Measurements from ENCODE around the gene ADIPOQ. TPM values are rescaled to one million over a fixed set of nuclear protein-coding genes. Genes with fewer than 3 reads are reported as not detected.
"Not testable (repeated sequence)": the region's sequence is repeated elsewhere in the genome, so short reads cannot be mapped to it uniquely, and the experiment has no call there.

Gene ADIPOQ
- total and polyA plus RNA-seq, 2 donors (not counting 1 experiment from before 2014, with no cell fraction given), result not detected

- TF ChIP-seq EZH2 (IDR thresholded peaks at IDR 0.05; ENCODE audit: borderline replicate concordance, insufficient read depth, low read depth, low read length, poor library complexity, severe bottlenecking), result no peak
- no peak for TF ChIP-seq CTCF (IDR thresholded peaks at IDR 0.05)
- Histone ChIP-seq H4K20me1 (ENCODE audit: control insufficient read depth, insufficient read depth, low read length, poor library complexity, severe bottlenecking) (no peaks in the 10 kb centered on the region), H2AFZ (ENCODE audit: insufficient read depth, low read depth, low read length, poor library complexity, severe bottlenecking) (peak overlapping the region; percentile 92), H3K36me3 (replicated peaks in 1 of 2; ENCODE audit: control extremely low read depth in 1 of 2, control insufficient read depth in 1 of 2, extremely low read depth in 1 of 2, insufficient read depth in 2 of 2, low read length in 1 of 2) (peaks cover 3 to 7% of the 10 kb centered on the region in 2 experiments), H3K79me2 (ENCODE audit: control insufficient read depth, insufficient read depth, low read length) (peaks cover 18% of the 10 kb centered on the region), H3K27me3 (replicated peaks in 1 of 4; ENCODE audit: control extremely low read depth in 1 of 4, control insufficient read depth in 3 of 4, insufficient read depth in 4 of 4, low read length in 3 of 4) (no peaks in the 10 kb centered on the region), H3K4me2 (replicated peaks; ENCODE audit: low read depth, low read length, poor library complexity, severe bottlenecking) (peak overlapping the region; percentile 86), H3K9me3 (ENCODE audit: control extremely low read depth in 1 of 3, control insufficient read depth in 2 of 3, insufficient read depth in 1 of 3, low read length in 2 of 3) (peaks cover 0 to 2% (median 0%) of the 10 kb centered on the region in 3 donors), H3K9ac (ENCODE audit: low read length) (peak overlapping the region; percentile 73), H3K4me3 (ENCODE audit: control extremely low read depth in 1 of 5, extremely low read depth in 1 of 5, insufficient read depth in 1 of 5, low read depth in 2 of 5, low read length in 4 of 5) (peak overlapping the region in 4 of 5 experiments; percentile 78 to 94 (median 90)), H3K27ac (ENCODE audit: low read length in 2 of 2) (peak overlapping the region; percentile 78 to 86), H3K4me1 (ENCODE audit: control insufficient read depth in 2 of 2, insufficient read depth in 2 of 2, low read length in 2 of 2) (peaks cover 15 to 19% of the 10 kb centered on the region in 2 donors)
- H3K4me1 Mint-ChIP-seq, result peaks cover 20% of the 10 kb centered on the region
- H3K4me3 Mint-ChIP-seq, result peak overlapping the region; percentile 99
- intact Hi-C loops (cut with micrococcal nuclease), result loop anchor here (5.0 kb wide), 2 partner anchors 35 to 190 kb away; no protein-coding TSS in a partner anchor
- DNase-seq (no peak), ATAC-seq (ENCODE audit: low read depth) (no peak)
- H3K27me3 Mint-ChIP-seq, result no peaks in the 10 kb centered on the region
- ChIA-PET CTCF (interaction anchor here (1.8 to 5.8 kb wide), 2 partner anchors 13 to 190 kb away, joined by 7 to 25 read pairs; no protein-coding TSS in a partner anchor), POLR2A (interaction anchor here (0.6 to 2.8 kb wide), 3 partner anchors 24 to 260 kb away, joined by 4 to 16 read pairs (median 5); partner anchors contain the start of gene EIF4A2)
- H3K9me3 Mint-ChIP-seq (ENCODE audit: insufficient read depth), result no peaks in the 10 kb centered on the region
- peak overlapping the region; percentile 97 for H3K27ac Mint-ChIP-seq
- WGBS (ENCODE audit: insufficient coverage), result 67% methylated on average over 1 of the region's 5 CpGs
Observed at GRCh38 chr3:186807231-186807630, 35.3 kb upstream of the ADIPOQ start.

GRCh38 chr3:186810336-186810996 is 32.0 kb upstream of the ADIPOQ start:
- H3K27ac ChIP-seq (ENCODE audit: low read length in 2 of 2), result no peak overlapping the region
- ChIA-PET POLR2A (no interaction called here), CTCF (interaction anchor here (5.8 kb wide), 1 partner anchor 10 kb away, joined by 25 read pairs; no protein-coding TSS in a partner anchor)
- peaks cover 10 to 15% of the 10 kb centered on the region in 2 donors for H3K4me1 ChIP-seq (ENCODE audit: control insufficient read depth in 2 of 2, insufficient read depth in 2 of 2, low read length in 2 of 2)
- no peaks in the 10 kb centered on the region for H3K9me3 Mint-ChIP-seq (ENCODE audit: insufficient read depth)
- H3K79me2 ChIP-seq (ENCODE audit: control insufficient read depth, insufficient read depth, low read length), result peaks cover 7% of the 10 kb centered on the region
- H3K4me3 Mint-ChIP-seq, result no peak overlapping the region
- TF ChIP-seq EZH2 (IDR thresholded peaks at IDR 0.05; ENCODE audit: borderline replicate concordance, insufficient read depth, low read depth, low read length, poor library complexity, severe bottlenecking), result no peak
- no peak for TF ChIP-seq CTCF (IDR thresholded peaks at IDR 0.05)
- 100% methylated on average over 2 of the region's 5 CpGs for WGBS (ENCODE audit: insufficient coverage)
- no peak overlapping the region for H3K4me2 ChIP-seq (replicated peaks; ENCODE audit: low read depth, low read length, poor library complexity, severe bottlenecking)
- no peaks in the 10 kb centered on the region for H3K27me3 ChIP-seq (replicated peaks in 1 of 4; ENCODE audit: control extremely low read depth in 1 of 4, control insufficient read depth in 3 of 4, insufficient read depth in 4 of 4, low read length in 3 of 4)
- no peaks in the 10 kb centered on the region for H3K36me3 ChIP-seq (replicated peaks in 1 of 2; ENCODE audit: control extremely low read depth in 1 of 2, control insufficient read depth in 1 of 2, extremely low read depth in 1 of 2, insufficient read depth in 2 of 2, low read length in 1 of 2)
- peaks cover 0 to 2% (median 0%) of the 10 kb centered on the region in 3 donors for H3K9me3 ChIP-seq (ENCODE audit: control extremely low read depth in 1 of 3, control insufficient read depth in 2 of 3, insufficient read depth in 1 of 3, low read length in 2 of 3)
- H2AFZ ChIP-seq (ENCODE audit: insufficient read depth, low read depth, low read length, poor library complexity, severe bottlenecking), result no peak overlapping the region
- H4K20me1 ChIP-seq (ENCODE audit: control insufficient read depth, insufficient read depth, low read length, poor library complexity, severe bottlenecking), result no peaks in the 10 kb centered on the region
- DNase-seq (no peak), ATAC-seq (ENCODE audit: low read depth) (no peak)
- no peak overlapping the region for H3K9ac ChIP-seq (ENCODE audit: low read length)
- peaks cover 13% of the 10 kb centered on the region for H3K4me1 Mint-ChIP-seq
- intact Hi-C loops (cut with micrococcal nuclease), result no loop called here
- H3K27ac Mint-ChIP-seq, result no peak overlapping the region
- no peak overlapping the region for H3K4me3 ChIP-seq (ENCODE audit: control extremely low read depth in 1 of 5, extremely low read depth in 1 of 5, insufficient read depth in 1 of 5, low read depth in 2 of 5, low read length in 4 of 5)
- H3K27me3 Mint-ChIP-seq, result peaks cover 6% of the 10 kb centered on the region

- intact Hi-C loops (cut with micrococcal nuclease); CTCF ChIA-PET; POLR2A ChIA-PET; H3K79me2 ChIP-seq (ENCODE audit: control insufficient read depth, insufficient read depth, low read length); H3K36me3 ChIP-seq (replicated peaks in 1 of 2; ENCODE audit: control extremely low read depth in 1 of 2, control insufficient read depth in 1 of 2, extremely low read depth in 1 of 2, insufficient read depth in 2 of 2, low read length in 1 of 2); H3K9me3 ChIP-seq (ENCODE audit: control extremely low read depth in 1 of 3, control insufficient read depth in 2 of 3, insufficient read depth in 1 of 3, low read length in 2 of 3); H3K9me3 Mint-ChIP-seq (ENCODE audit: insufficient read depth); H4K20me1 ChIP-seq (ENCODE audit: control insufficient read depth, insufficient read depth, low read length, poor library complexity, severe bottlenecking); H3K4me2 ChIP-seq (replicated peaks; ENCODE audit: low read depth, low read length, poor library complexity, severe bottlenecking); H3K4me1 Mint-ChIP-seq; H3K27ac ChIP-seq (ENCODE audit: low read length in 2 of 2); ATAC-seq (ENCODE audit: low read depth); H2AFZ ChIP-seq (ENCODE audit: insufficient read depth, low read depth, low read length, poor library complexity, severe bottlenecking); H3K4me3 ChIP-seq (ENCODE audit: control extremely low read depth in 1 of 5, extremely low read depth in 1 of 5, insufficient read depth in 1 of 5, low read depth in 2 of 5, low read length in 4 of 5); H3K27me3 ChIP-seq (replicated peaks in 1 of 4; ENCODE audit: control extremely low read depth in 1 of 4, control insufficient read depth in 3 of 4, insufficient read depth in 4 of 4, low read length in 3 of 4); H3K4me1 ChIP-seq (ENCODE audit: control insufficient read depth in 2 of 2, insufficient read depth in 2 of 2, low read length in 2 of 2); H3K27ac Mint-ChIP-seq; H3K4me3 Mint-ChIP-seq; DNase-seq; H3K27me3 Mint-ChIP-seq; H3K9ac ChIP-seq (ENCODE audit: low read length): not testable (repeated sequence)
- WGBS (ENCODE audit: insufficient coverage), result 100% methylated on average over 2 of the region's 29 CpGs
Observed at GRCh38 chr3:186811313-186811712, 31.2 kb upstream of the ADIPOQ start.

All from B cell (primary cell).